GM11168 (cell line): Measurements from ENCODE around the gene MEMO1.
"Not testable (repeated sequence)": the region's sequence is repeated elsewhere in the genome, so short reads cannot be mapped to it uniquely, and the experiment has no call there.

Experiments used
- in situ Hi-C: fragments of 300-500 bp; cut with MboI; formaldehyde crosslinking; loops from one replicate; pipeline ENCODE4 v1.12.0; 2022; ENCODE audit warnings: low sequenced_read_pairs; ENCODE audit not compliant: unreplicated experiment

The MEMO1 gene

GRCh38 chr2:32010670-32011484, at the start of gene MEMO1:
Gene MEMO1, minus strand, starts transcription at chr2:32011008. Its CDS starts 761 bp downstream, at chr2:32010247.
- in situ Hi-C loops, result no loop called here

GRCh38 chr2:32060266-32060665, 49.5 kb upstream of the MEMO1 start:
- in situ Hi-C loops, result no loop called here

GRCh38 chr2:32058130-32058529, 47.3 kb upstream of the MEMO1 start:
- in situ Hi-C loops, result no loop called here

GRCh38 chr2:32054583-32054982, 43.8 kb upstream of the MEMO1 start:
- in situ Hi-C loops, result not testable (repeated sequence)

GRCh38 chr2:32051836-32052439, 41.1 kb upstream of the MEMO1 start:
- in situ Hi-C loops, result no loop called here

- in situ Hi-C loops, result no loop called here
These were observed 32.8 kb upstream of the MEMO1 start for GRCh38 chr2:32043561-32043960.

- in situ Hi-C loops, result no loop called here
These were observed 28.8 kb upstream of the MEMO1 start, which contains the start of gene DPY30 for GRCh38 chr2:32039447-32040219. Gene DPY30, minus strand, starts transcription at chr2:32039805. Its CDS starts 349 bp downstream, at chr2:32039456.

GRCh38 chr2:32034198-32034887, 23.5 kb upstream of the MEMO1 start:
- in situ Hi-C loops, result not testable (repeated sequence)

GRCh38 chr2:32018789-32019482, 8.1 kb upstream of the MEMO1 start:
- in situ Hi-C loops, result not testable (repeated sequence)

- in situ Hi-C loops, result no loop called here
These were observed 2.1 kb upstream of the MEMO1 start for GRCh38 chr2:32012872-32013271.

GRCh38 chr2:32011485-32011960, 715 bp upstream of the MEMO1 start:
- in situ Hi-C loops, result no loop called here

GRCh38 chr2:32010280-32010669, 533 bp downstream of the MEMO1 start:
- in situ Hi-C loops, result not testable (repeated sequence)

GRCh38 chr2:32009516-32010256, 1.1 kb downstream of the MEMO1 start:
- in situ Hi-C loops, result loop anchor here (5.0 kb wide), 1 partner anchor 47 kb away; no protein-coding TSS in a partner anchor

- in situ Hi-C loops, result loop anchor here (5.0 kb wide), 1 partner anchor 47 kb away; no protein-coding TSS in a partner anchor
These were observed 1.8 kb downstream of the MEMO1 start for GRCh38 chr2:32008805-32009515.

GRCh38 chr2:32007121-32007391, 3.8 kb downstream of the MEMO1 start:
- in situ Hi-C loops, result loop anchor here (5.0 kb wide), 1 partner anchor 45 kb away; no protein-coding TSS in a partner anchor

GRCh38 chr2:32005371-32005976, 5.3 kb downstream of the MEMO1 start:
- in situ Hi-C loops, result loop anchor here (5.0 kb wide), 1 partner anchor 43 kb away; no protein-coding TSS in a partner anchor

- in situ Hi-C loops, result no loop called here
These were observed 7.0 kb downstream of the MEMO1 start for GRCh38 chr2:32003791-32004190.

- in situ Hi-C loops, result no loop called here
These were observed 8.4 kb downstream of the MEMO1 start for GRCh38 chr2:32002406-32002805.
